GM12878 (cell line): ENCODE measurements around the gene RBPMS2. TPM values are rescaled to one million over a fixed set of nuclear protein-coding genes. Genes with fewer than 3 reads are reported as not detected.

Experiments
- ATAC-seq: fragments of 200-7000 bp; cut with Tn5 transposase; 3 replicates; pipeline ENCODE4 v1.9.1; 2020; ENCODE audit warnings: mild to moderate bottlenecking, moderate library complexity
- BruUV-seq: library from RNA; stranded (reverse); fragments of 400-500 nt; replicated peaks from 2 replicates; lab custom pipeline; 2021; lab: Mats Ljungman, UMichigan
- CTCF ChIA-PET: fragments of 300-600 bp; sonication (Branson Sonifier 250); formaldehyde crosslinking; extraction: SDS; loops from one replicate; lab custom pipeline; 2021; ENCODE audit warnings: inconsistent platforms; lab: Yijun Ruan, JAX
- POLR2A ChIA-PET: fragments of 350-600 bp; formaldehyde crosslinking; extraction: SDS; loops from one replicate; lab custom pipeline; 2021; ENCODE audit warnings: inconsistent platforms; lab: Charles Lee
- RAD21 ChIA-PET: fragments of 300-600 bp; sonication (Branson Sonifier 250); formaldehyde crosslinking; loops from one replicate; lab custom pipeline; 2023; ENCODE audit warnings: antibody characterized with exemption; ENCODE audit not compliant: unreplicated experiment; lab: Charles Lee
- SMC1A ChIA-PET: fragments of 300-600 bp; sonication (Branson Sonifier 250); formaldehyde crosslinking; loops from one replicate; lab custom pipeline; 2023; ENCODE audit not compliant: unreplicated experiment, uncharacterized antibody; lab: Charles Lee
- DNase-seq: peaks from one replicate; pipeline ENCODE4 v3.0.0-alpha.2; 2011; ENCODE audit warnings: low read depth, low spot score
- FAIRE-seq: peaks from 3 replicates; lab custom pipeline; 2011; peaks lifted over from hg19 to GRCh38; lab: Jason Lieb, UNC
- H2AFZ ChIP-seq: 2 replicates; pipeline ENCODE4 v1.6.0; 2011; ENCODE audit warnings: low read depth, low read length, control low read depth; ENCODE audit not compliant: control insufficient read depth
- H3K27ac ChIP-seq: 2 replicates; pipeline ENCODE4 v1.5.1; 2011; ENCODE audit warnings: control low read depth; ENCODE audit not compliant: control insufficient read depth, insufficient read depth
- H3K27me3 ChIP-seq, 2 experiments: replicated peaks in 1 of 2; 2 replicates each; pipeline versions ENCODE4 v1.6.0 to v1.6.1; 2011; ENCODE audit warnings: low read length in 1 of 2; ENCODE audit not compliant: control insufficient read depth in 2 of 2, insufficient read depth in 2 of 2
- H3K36me3 ChIP-seq, 2 experiments: 2 replicates each; pipeline ENCODE4 v1.5.1; 2011; ENCODE audit warnings: low read length in 1 of 2; ENCODE audit not compliant: control insufficient read depth in 2 of 2, insufficient read depth in 2 of 2
- H3K4me1 ChIP-seq: 2 replicates; pipeline ENCODE4 v1.6.1; 2011; ENCODE audit warnings: mild to moderate bottlenecking, low read length, moderate library complexity, mixed read lengths; ENCODE audit not compliant: control insufficient read depth, insufficient read depth
- H3K4me2 ChIP-seq: 2 replicates; pipeline ENCODE4 v1.6.0; 2011; ENCODE audit warnings: control low read depth; ENCODE audit not compliant: control insufficient read depth, insufficient read depth
- H3K4me3 ChIP-seq: fragments of 200-600 bp; sonication (generic); 2 replicates; pipeline ENCODE4 v1.5.1; 2016
- H3K79me2 ChIP-seq: 2 replicates; pipeline ENCODE4 v1.6.0; 2011; ENCODE audit warnings: low read length; ENCODE audit not compliant: control insufficient read depth, insufficient read depth
- H3K9ac ChIP-seq: 2 replicates; pipeline ENCODE4 v1.8.0; 2011; ENCODE audit warnings: low read length, control low read depth, mixed read lengths; ENCODE audit not compliant: control insufficient read depth, insufficient read depth
- H3K9me3 ChIP-seq: replicated peaks from 3 replicates; pipeline ENCODE4 v1.5.1; 2011; ENCODE audit warnings: mild to moderate bottlenecking, low read length; ENCODE audit not compliant: control insufficient read depth, insufficient read depth
- H4K20me1 ChIP-seq: 2 replicates; pipeline ENCODE4 v1.6.0; 2011; ENCODE audit not compliant: control insufficient read depth, insufficient read depth
- ATF7 ChIP-seq: fragments of 450-650 bp; IDR thresholded peaks from 2 replicates; pipeline ENCODE4 v1.6.1; 2016; ENCODE audit warnings: low read depth, mild to moderate bottlenecking
- CREB1 ChIP-seq: IDR thresholded peaks from 2 replicates; pipeline ENCODE4 v1.6.1; 2012; ENCODE audit warnings: low read depth, mild to moderate bottlenecking, inconsistent platforms
- CREM ChIP-seq: IDR thresholded peaks from 2 replicates; pipeline ENCODE4 v1.6.1; 2014; ENCODE audit warnings: antibody characterized with exemption, low read depth
- EZH2 ChIP-seq: IDR thresholded peaks from 2 replicates; pipeline ENCODE4 v1.6.1; 2012; ENCODE audit warnings: low read depth, mild to moderate bottlenecking, control low read depth, inconsistent platforms, low read length, borderline replicate concordance; ENCODE audit not compliant: control insufficient read depth
- NFYA ChIP-seq: IDR thresholded peaks from 2 replicates; pipeline ENCODE4 v1.6.1; 2011; ENCODE audit warnings: low read depth, mild to moderate bottlenecking, low read length, improper control_type of control experiment, borderline replicate concordance
- SMARCA5 ChIP-seq: fragments of 450-650 bp; IDR thresholded peaks from 2 replicates; pipeline ENCODE4 v1.6.1; 2017; ENCODE audit warnings: mild to moderate bottlenecking
- SREBF2 ChIP-seq: IDR thresholded peaks from 2 replicates; pipeline ENCODE4 v1.6.1; 2012; ENCODE audit warnings: mild to moderate bottlenecking, low read length
- YBX1 ChIP-seq: fragments of 450-650 bp; IDR thresholded peaks from 2 replicates; pipeline ENCODE4 v1.6.1; 2016; ENCODE audit warnings: antibody characterized with exemption
- ZNF207 ChIP-seq: fragments of 450-650 bp; IDR thresholded peaks from 2 replicates; pipeline ENCODE4 v1.6.1; 2014; ENCODE audit warnings: antibody characterized with exemption, mild to moderate bottlenecking, borderline replicate concordance
- ZSCAN29 ChIP-seq: fragments of 450-650 bp; IDR thresholded peaks from 2 replicates; pipeline ENCODE4 v1.6.1; 2017; ENCODE audit warnings: mild to moderate bottlenecking, moderate library complexity
- WGBS: methylation state at CpG from one replicate; pipeline ENCODE4 v1.1.6; 2016; ENCODE audit warnings: low lambda C conversion rate; ENCODE audit not compliant: insufficient replicate concordance, insufficient coverage; ENCODE audit errors: missing lambda C conversion rate; 5-methylcytosine and 5-hydroxymethylcytosine counted together
- in situ Hi-C: fragments of 300-500 bp; cut with MboI; formaldehyde crosslinking; loops from 9 replicates; pipeline ENCODE4 v1.14.3; 2018; ENCODE audit warnings: mixed read lengths
- intact Hi-C: fragments of 100-400 bp; cut with micrococcal nuclease; formaldehyde crosslinking; loops from one replicate; pipeline ENCODE4 v1.14.2; 2022; ENCODE audit not compliant: unreplicated experiment
- polyA plus RNA-seq, 11 experiments: library from polyadenylated mRNA; depleted of rRNA in 4 of 11; unstranded in 6 of 11; stranded (reverse) in 5 of 11; fragments of >200 nt; fragmentation: Nextera tagmentation in 4 of 11; fragmentation: Illumina TruSeq in 1 of 11; extraction: Ambion mirVana in 4 of 11; extraction: Trizol in 1 of 11; gene quantifications; 1 replicate in 1 of 11; 2 replicates in 10 of 11; pipeline versions ENCODE4 v1.2.1 to v1.2.3, GENCODE V29; 2011 to 2016; ENCODE audit warnings: inconsistent platforms in 2 of 11, missing spikeins in 2 of 11, low read depth in 1 of 11
- total RNA-seq, 4 experiments: library from RNA; depleted of rRNA in 3 of 4; stranded (reverse); fragments of >200 nt in 3 of 4; fragmentation: Illumina TruSeq in 1 of 4; extraction: Trizol in 1 of 4; gene quantifications; 2 replicates each; pipeline versions ENCODE4 v1.2.1 to v1.2.3, GENCODE V29; 2013 to 2021
- TF ChIP-seq, protein P1 (sequence below): fragments of 450-650 bp; formaldehyde crosslinking; IDR thresholded peaks from 2 replicates; pipeline ENCODE4 v1.4.0; 2020; ENCODE audit warnings: mild to moderate bottlenecking, moderate library complexity

RBPMS2 gene
- total and polyA plus RNA-seq, 10 of the 15 experiments (the other 5 are each of a cell fraction or from before 2014, with no cell fraction given): 0.06 to 0.31 (median 0.19) TPM; not detected in 3

DNA sequence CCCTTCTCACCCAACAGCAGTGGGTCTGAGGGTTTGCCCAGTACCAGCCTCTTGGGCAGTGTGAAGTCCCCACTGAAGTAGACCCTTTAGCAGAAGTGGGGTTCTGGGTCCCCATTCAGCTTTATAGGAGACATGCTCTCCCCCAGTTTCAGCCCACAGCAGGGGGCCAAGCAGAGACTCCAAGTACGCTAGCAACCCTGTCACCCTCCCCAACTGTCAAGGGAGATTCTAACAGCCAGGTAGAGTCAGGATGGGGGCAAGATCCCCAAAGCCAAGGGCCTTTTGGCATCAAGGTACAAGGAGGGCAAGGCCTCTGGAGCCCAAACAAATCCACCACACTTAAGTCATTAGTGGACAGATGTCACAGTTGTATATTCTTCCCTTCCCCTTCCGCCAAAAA lies 1.8 kb downstream of the RBPMS2 start:
- DNase-seq (no peak), FAIRE-seq (no peak), ATAC-seq (no peak)
- in situ Hi-C loops (no loop called here), intact Hi-C loops (no loop called here)
- Histone ChIP-seq H2AFZ (no peak overlapping the region), H4K20me1 (no peaks in the 10 kb centered on the region), H3K79me2 (no peaks in the 10 kb centered on the region), H3K27ac (no peak overlapping the region), H3K36me3 (no peaks in the 10 kb centered on the region), H3K4me2 (no peak overlapping the region), H3K4me1 (no peaks in the 10 kb centered on the region), H3K9me3 (no peaks in the 10 kb centered on the region), H3K4me3 (no peak overlapping the region), H3K9ac (no peak overlapping the region), H3K27me3 (peaks cover 10 to 17% of the 10 kb centered on the region in 2 experiments)
- no TSS peak for BruUV-seq
- WGBS: 100% methylated on average over 2 of the region's 2 CpGs
- RAD21 ChIA-PET: no interaction called here
- CTCF ChIA-PET: no interaction called here
- SMC1A ChIA-PET: interaction anchor here (0.8 kb wide), 1 partner anchor 63 kb away, joined by 3 read pairs; no protein-coding TSS in a partner anchor
- POLR2A ChIA-PET: interaction anchor here (0.6 kb wide), 1 partner anchor 67 kb away, joined by 8 read pairs; no protein-coding TSS in a partner anchor
- TF ChIP-seq ZNF207 (no peak), CREB1 (no peak), NFYA (no peak), CREM (no peak), ATF7 (no peak), ZSCAN29 (no peak), SREBF2 (no peak), YBX1 (no peak), SMARCA5 (no peak), EZH2 (no peak)
- TF ChIP-seq, protein P1, sequence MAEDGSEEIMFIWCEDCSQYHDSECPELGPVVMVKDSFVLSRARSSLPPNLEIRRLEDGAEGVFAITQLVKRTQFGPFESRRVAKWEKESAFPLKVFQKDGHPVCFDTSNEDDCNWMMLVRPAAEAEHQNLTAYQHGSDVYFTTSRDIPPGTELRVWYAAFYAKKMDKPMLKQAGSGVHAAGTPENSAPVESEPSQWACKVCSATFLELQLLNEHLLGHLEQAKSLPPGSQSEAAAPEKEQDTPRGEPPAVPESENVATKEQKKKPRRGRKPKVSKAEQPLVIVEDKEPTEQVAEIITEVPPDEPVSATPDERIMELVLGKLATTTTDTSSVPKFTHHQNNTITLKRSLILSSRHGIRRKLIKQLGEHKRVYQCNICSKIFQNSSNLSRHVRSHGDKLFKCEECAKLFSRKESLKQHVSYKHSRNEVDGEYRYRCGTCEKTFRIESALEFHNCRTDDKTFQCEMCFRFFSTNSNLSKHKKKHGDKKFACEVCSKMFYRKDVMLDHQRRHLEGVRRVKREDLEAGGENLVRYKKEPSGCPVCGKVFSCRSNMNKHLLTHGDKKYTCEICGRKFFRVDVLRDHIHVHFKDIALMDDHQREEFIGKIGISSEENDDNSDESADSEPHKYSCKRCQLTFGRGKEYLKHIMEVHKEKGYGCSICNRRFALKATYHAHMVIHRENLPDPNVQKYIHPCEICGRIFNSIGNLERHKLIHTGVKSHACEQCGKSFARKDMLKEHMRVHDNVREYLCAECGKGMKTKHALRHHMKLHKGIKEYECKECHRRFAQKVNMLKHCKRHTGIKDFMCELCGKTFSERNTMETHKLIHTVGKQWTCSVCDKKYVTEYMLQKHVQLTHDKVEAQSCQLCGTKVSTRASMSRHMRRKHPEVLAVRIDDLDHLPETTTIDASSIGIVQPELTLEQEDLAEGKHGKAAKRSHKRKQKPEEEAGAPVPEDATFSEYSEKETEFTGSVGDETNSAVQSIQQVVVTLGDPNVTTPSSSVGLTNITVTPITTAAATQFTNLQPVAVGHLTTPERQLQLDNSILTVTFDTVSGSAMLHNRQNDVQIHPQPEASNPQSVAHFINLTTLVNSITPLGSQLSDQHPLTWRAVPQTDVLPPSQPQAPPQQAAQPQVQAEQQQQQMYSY (CRISPR knock-in tag): no peak
